B cell (primary cell): Measurements from ENCODE around the gene C6orf132. TPM values are rescaled to one million over a fixed set of nuclear protein-coding genes. Genes with fewer than 3 reads are reported as not detected.

Experiments used
- ATAC-seq: fragments of 200-7000 bp; cut with Tn5 transposase; one replicate; pipeline ENCODE4 v1.10.0; 2021; ENCODE audit warnings: low read depth, mild to moderate bottlenecking, moderate number of reproducible peaks, moderate library complexity
- CTCF ChIA-PET: fragments of 350-600 bp; sonication (Branson Sonifier 250); formaldehyde crosslinking; loops from one replicate; lab custom pipeline; 2021; ENCODE audit warnings: antibody characterized with exemption, inconsistent platforms; lab: Charles Lee
- POLR2A ChIA-PET: fragments of 350-600 bp; sonication (Branson Sonifier 250); formaldehyde crosslinking; loops from one replicate; lab custom pipeline; 2021; ENCODE audit warnings: antibody characterized with exemption; lab: Charles Lee
- DNase-seq: peaks from one replicate; pipeline ENCODE4 v3.0.0; 2013
- H2AFZ ChIP-seq: 2 replicates; pipeline ENCODE4 v1.6.1; 2012; ENCODE audit warnings: mild to moderate bottlenecking, low read depth, low read length; ENCODE audit not compliant: insufficient read depth, poor library complexity, severe bottlenecking
- H3K27ac ChIP-seq, 2 donors: 1 replicate in 1 of 2; 2 replicates in 1 of 2; pipeline ENCODE4 v1.5.1; 2012 to 2013; ENCODE audit warnings: low read length in 2 of 2, mild to moderate bottlenecking in 2 of 2, moderate library complexity in 1 of 2
- H3K27me3 ChIP-seq, 4 experiments: fragments of 200-600 bp in 1 of 4; sonication (generic) in 1 of 4; replicated peaks in 1 of 4; 1 replicate in 2 of 4; 2 replicates in 2 of 4; pipeline versions ENCODE4 v1.6.1 to v1.7.0; 2013 to 2016; ENCODE audit warnings: low read length in 3 of 4, mild to moderate bottlenecking in 2 of 4, mixed read lengths in 1 of 4, moderate library complexity in 1 of 4; ENCODE audit not compliant: insufficient read depth in 4 of 4, control insufficient read depth in 3 of 4; ENCODE audit errors: control extremely low read depth in 1 of 4
- H3K36me3 ChIP-seq, 2 experiments: replicated peaks in 1 of 2; 1 replicate in 1 of 2; 2 replicates in 1 of 2; pipeline versions ENCODE4 v1.6.1 to v1.7.1; 2013; ENCODE audit warnings: low read length in 1 of 2; ENCODE audit not compliant: insufficient read depth in 2 of 2, control insufficient read depth in 1 of 2; ENCODE audit errors: control extremely low read depth in 1 of 2, extremely low read depth in 1 of 2
- H3K4me1 ChIP-seq, 2 donors: fragments of 200-600 bp in 1 of 2; sonication (generic) in 1 of 2; 1 replicate in 1 of 2; 2 replicates in 1 of 2; pipeline versions ENCODE4 v1.5.1 to v1.6.1; 2013 to 2017; ENCODE audit warnings: low read length in 2 of 2; ENCODE audit not compliant: control insufficient read depth in 2 of 2, insufficient read depth in 2 of 2
- H3K4me2 ChIP-seq: replicated peaks from 2 replicates; pipeline ENCODE3; 2012; ENCODE audit warnings: mild to moderate bottlenecking, low read depth, low read length; ENCODE audit not compliant: poor library complexity, severe bottlenecking
- H3K4me3 ChIP-seq, 5 experiments: fragments of 200-600 bp in 1 of 5; sonication (generic) in 1 of 5; 1 replicate in 3 of 5; 2 replicates in 2 of 5; pipeline versions ENCODE4 v1.5.1 to v1.7.0; 2011 to 2016; ENCODE audit warnings: low read length in 4 of 5, mild to moderate bottlenecking in 4 of 5, low read depth in 2 of 5, control low read depth in 1 of 5, moderate library complexity in 1 of 5; ENCODE audit not compliant: insufficient read depth in 1 of 5; ENCODE audit errors: control extremely low read depth in 1 of 5, extremely low read depth in 1 of 5
- H3K79me2 ChIP-seq: fragments of 200-600 bp; sonication (generic); one replicate; pipeline ENCODE4 v1.6.0; 2016; ENCODE audit warnings: low read length; ENCODE audit not compliant: control insufficient read depth, insufficient read depth
- H3K9ac ChIP-seq: fragments of 200-600 bp; sonication (generic); 2 replicates; pipeline ENCODE4 v1.6.1; 2017; ENCODE audit warnings: mild to moderate bottlenecking, low read length, moderate library complexity
- H3K9me3 ChIP-seq, 3 donors: one replicate each; pipeline versions ENCODE4 v1.6.1 to v1.7.1; 2013; ENCODE audit warnings: low read length in 2 of 3; ENCODE audit not compliant: control insufficient read depth in 2 of 3, insufficient read depth in 1 of 3; ENCODE audit errors: control extremely low read depth in 1 of 3
- H4K20me1 ChIP-seq: 2 replicates; pipeline ENCODE4 v1.6.0; 2012; ENCODE audit warnings: mild to moderate bottlenecking, low read length; ENCODE audit not compliant: insufficient read depth, control insufficient read depth, poor library complexity, severe bottlenecking
- H3K27ac Mint-ChIP-seq: one replicate; pipeline ENCODE4 v1.8.0; 2021; ENCODE audit warnings: mixed read lengths
- H3K27me3 Mint-ChIP-seq: one replicate; pipeline ENCODE4 v1.8.0; 2021; ENCODE audit warnings: mixed read lengths
- H3K4me1 Mint-ChIP-seq: one replicate; pipeline ENCODE4 v1.8.0; 2021; ENCODE audit warnings: mixed read lengths
- H3K4me3 Mint-ChIP-seq: one replicate; pipeline ENCODE4 v1.8.0; 2021; ENCODE audit warnings: mixed read lengths
- H3K9me3 Mint-ChIP-seq: one replicate; pipeline ENCODE4 v1.8.0; 2022; ENCODE audit warnings: mixed read lengths; ENCODE audit not compliant: insufficient read depth
- CTCF ChIP-seq: fragments of 200-600 bp; IDR thresholded peaks from one replicate; pipeline ENCODE4 v1.8.0; 2022; ENCODE audit warnings: antibody characterized with exemption, mild to moderate bottlenecking
- EZH2 ChIP-seq: IDR thresholded peaks from 2 replicates; pipeline ENCODE4 v1.6.1; 2012; ENCODE audit warnings: borderline replicate concordance, low read depth, mild to moderate bottlenecking, moderate library complexity, low read length; ENCODE audit not compliant: insufficient read depth, poor library complexity, severe bottlenecking
- WGBS: methylation state at CpG from one replicate; pipeline ENCODE4 v1.1.5; 2013; ENCODE audit warnings: missing lambda C conversion rate; ENCODE audit not compliant: insufficient coverage; 5-methylcytosine and 5-hydroxymethylcytosine counted together
- intact Hi-C: fragments of 100-400 bp; cut with micrococcal nuclease; formaldehyde crosslinking; loops from one replicate; pipeline ENCODE4 v1.10.0; 2022
- polyA plus RNA-seq: library from polyadenylated mRNA; depleted of rRNA; stranded (reverse); fragments of >200 nt; gene quantifications from 2 replicates; pipeline ENCODE4 v1.2.3, GENCODE V29; 2012
- total RNA-seq, 2 donors: library from RNA; stranded (reverse); fragments of 120-200 nt in 1 of 2; gene quantifications; 1 replicate in 1 of 2; 2 replicates in 1 of 2; pipeline versions ENCODE4 v1.2.3 to v1.2.4, GENCODE V29; 2013 to 2022

Gene C6orf132
- total and polyA plus RNA-seq, 2 donors (not counting 1 experiment from before 2014, with no cell fraction given): 0.05 TPM; not detected in 1

- H3K9me3 Mint-ChIP-seq: no peaks in the 10 kb centered on the region
Observed at GRCh38 chr6:42073287-42073686, 69.1 kb downstream of the C6orf132 start.

More at GRCh38 chr6:42073287-42073686, 69.1 kb downstream of the C6orf132 start:
- Histone ChIP-seq H3K79me2 (no peaks in the 10 kb centered on the region), H3K27ac (no peak overlapping the region), H4K20me1 (no peaks in the 10 kb centered on the region), H2AFZ (no peak overlapping the region), H3K36me3 (peaks cover 1 to 71% of the 10 kb centered on the region in 2 experiments), H3K4me3 (no peak overlapping the region), H3K4me1 (no peaks in the 10 kb centered on the region), H3K27me3 (no peaks in the 10 kb centered on the region), H3K9me3 (no peaks in the 10 kb centered on the region), H3K4me2 (no peak overlapping the region), H3K9ac (no peak overlapping the region)
- H3K27me3 Mint-ChIP-seq: no peaks in the 10 kb centered on the region
- ChIA-PET POLR2A (interaction anchor here (0.6 kb wide), 1 partner anchor 1495 kb away, joined by 6 read pairs; no protein-coding TSS in a partner anchor), CTCF (interaction anchor here (1.1 to 3.4 kb wide), 3 partner anchors 28 to 474 kb away, joined by 4 to 14 read pairs (median 4); no protein-coding TSS in a partner anchor)
- 72% methylated on average over 2 of the region's 2 CpGs for WGBS
- intact Hi-C loops: no loop called here
- H3K4me3 Mint-ChIP-seq: no peak overlapping the region
- H3K4me1 Mint-ChIP-seq: no peaks in the 10 kb centered on the region
- TF ChIP-seq CTCF (no peak), EZH2 (no peak)
- H3K27ac Mint-ChIP-seq: no peak overlapping the region
- DNase-seq: no peak
- ATAC-seq: no peak
